Heart right ventricle (tissue), 16 donors: ENCODE data around the gene DHX36. TPM values are rescaled to one million over a fixed set of nuclear protein-coding genes. Genes with fewer than 3 reads are reported as not detected.

Source experiments
- ATAC-seq, 8 donors: fragments of 200-7000 bp; cut with Tn5 transposase; one replicate each; pipeline ENCODE4 v1.9.1; 2020; ENCODE audit warnings: mild to moderate bottlenecking in 8 of 8, moderate library complexity in 8 of 8, moderate number of reproducible peaks in 1 of 8
- DNase-seq, 2 donors: peaks; one replicate each; pipeline ENCODE4 v3.0.0-alpha.2; 2020
- H3K27ac ChIP-seq, 10 donors: fragments of 200-600 bp; sonication (generic) in 2 of 10; one replicate each; pipeline versions ENCODE4 v1.5.0 to v1.8.0; 2020 to 2022; ENCODE audit warnings: mild to moderate bottlenecking in 3 of 10
- H3K27me3 ChIP-seq, 7 donors: fragments of 200-600 bp; one replicate each; pipeline ENCODE4 v1.8.0; 2021 to 2022; ENCODE audit warnings: mild to moderate bottlenecking in 2 of 7
- H3K36me3 ChIP-seq, 9 donors: fragments of 200-600 bp; sonication (generic) in 1 of 9; one replicate each; pipeline versions ENCODE4 v1.5.0 to v1.8.0; 2020 to 2022; ENCODE audit warnings: mild to moderate bottlenecking in 2 of 9
- H3K4me1 ChIP-seq, 9 donors: fragments of 200-600 bp; sonication (generic) in 1 of 9; one replicate each; pipeline versions ENCODE4 v1.5.0 to v1.8.0; 2020 to 2022; ENCODE audit warnings: mild to moderate bottlenecking in 4 of 9
- H3K4me3 ChIP-seq, 10 donors: fragments of 200-600 bp; sonication (generic) in 2 of 10; one replicate each; pipeline versions ENCODE4 v1.5.0 to v1.8.0; 2020 to 2022; ENCODE audit warnings: mild to moderate bottlenecking in 7 of 10, moderate library complexity in 2 of 10
- H3K9me3 ChIP-seq, 11 donors: fragments of 200-600 bp in 10 of 11; sonication (generic) in 2 of 11; one replicate each; pipeline versions ENCODE4 v1.5.0 to v1.8.0; 2013 to 2022; ENCODE audit warnings: mild to moderate bottlenecking in 2 of 11, control low read depth in 1 of 11, moderate library complexity in 1 of 11
- WGBS, 2 donors: extraction: QIAGEN DNeasy Blood & Tissue Kit; methylation state at CpG; one replicate each; pipeline ENCODE4 v1.1.7; 2013; ENCODE audit warnings: inconsistent platforms in 1 of 2; 5-methylcytosine and 5-hydroxymethylcytosine counted together
- intact Hi-C, 10 donors: fragments of 100-400 bp; cut with DNase I; formaldehyde crosslinking; loops; one replicate each; pipeline versions ENCODE4 v1.11.1 to v1.14.2; 2022
- polyA plus RNA-seq, 2 donors: library from polyadenylated mRNA; stranded (reverse); fragments of 200-250 nt; gene quantifications; one replicate each; pipeline ENCODE4 v1.2.3, GENCODE V29; 2013
- total RNA-seq, 10 donors: library from RNA; stranded (reverse); fragmentation: NEBNext Ultra II Directional in 3 of 10; extraction: Animal tissue kit (Norgen Biotek cat#: 25700) in 3 of 10; gene quantifications; one replicate each; pipeline versions ENCODE4 v1.2.1 to v1.2.4, GENCODE V29; 2021 to 2023
- TF ChIP-seq, protein P1 (sequence below), 9 donors: fragments of 200-600 bp; sonication (generic) in 2 of 9; IDR thresholded peaks; one replicate each; pipeline versions ENCODE4 v1.5.0 to v1.8.0; 2021 to 2022; ENCODE audit warnings: antibody characterized with exemption in 9 of 9, mild to moderate bottlenecking in 5 of 9, moderate library complexity in 1 of 9
- donor health status: Arrhythmogenic right ventricular cardiomyopathy.
- donor health status: ischemic (EF 13 %, LVEDD 7.1; RV severe dilation, severe dysfunction).
- donor health status: healthy with polysubstance abuse.
- donor health status: DM: no; HTN: yes; CAD: no.
- donor health status: DM: no; HTN: no; CAD: no.
- donor health status: ischemic (EF 25% LVEDD 6.9; RV normal size, moderate dysfunction).
- donor health status: ischemic (EF 25% LVEDD 5.7; RV mildly dilated, moderate dysfunction).
- donor health status: healthy.
- donor health status: DM: yes; HTN: yes; CAD: no.
- donor health status: Ischemic cardiomyopathy.
- donor health status: ischemic (EF 35%, LVEDD 5.7; RV mildly dilated, moderate dysfunction).
- donor health status: nonischemic (EF 11% LVEDD 7.7; RV severe dilation, severe dysfunction).
- donor health status: DM: yes; HTN: yes; CAD: no.
- donor health status: PGD.
- donor health status: ischemic (EF 29% LVEDD 5.4; RV normal size, mild dysfunction).
- donor health status: nonischemic (EF 23%, LVEDD 6.1; RV moderate dilation, normal function).

The DHX36 gene
- total and polyA plus RNA-seq, 12 donors, result 22.3 to 51.2 (median 39.4) TPM

DNA sequence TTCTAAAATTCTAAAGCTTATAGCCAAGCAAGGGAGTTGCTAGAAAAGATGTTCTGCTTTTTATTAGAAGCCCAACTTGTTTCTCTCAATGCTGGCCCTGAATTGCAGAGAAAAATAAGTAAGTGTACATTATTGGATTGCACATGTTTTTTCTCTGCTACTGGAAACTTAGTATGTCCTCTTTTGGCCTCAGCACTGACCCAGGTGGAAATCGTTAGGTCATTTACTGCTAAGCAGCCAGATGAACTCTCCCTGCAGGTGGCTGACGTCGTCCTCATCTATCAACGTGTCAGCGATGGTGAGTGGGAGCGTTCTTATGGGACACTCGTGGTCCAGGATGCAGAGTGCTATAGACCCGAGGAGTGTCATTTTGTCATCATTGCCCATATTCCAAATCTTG, 69.8 kb downstream of the DHX36 start:
- ATAC-seq (no peak), DNase-seq (no peak)
- H3K4me1 ChIP-seq, result peaks cover 0 to 13% (median 4%) of the 10 kb centered on the region in 9 donors
- intact Hi-C loops, result loop anchor here in 9 of 10 donors (5.0 to 10.0 kb wide), 8 partner anchors 130 to 1230 kb away; partner anchors contain the start of gene ARHGEF26 (in 4 of the 9)
- no peak overlapping the region for H3K4me3 ChIP-seq
- H3K9me3 ChIP-seq, result peaks cover 0 to 4% (median 0%) of the 10 kb centered on the region in 11 donors
- H3K27ac ChIP-seq, result no peak overlapping the region
- TF ChIP-seq, protein P1, sequence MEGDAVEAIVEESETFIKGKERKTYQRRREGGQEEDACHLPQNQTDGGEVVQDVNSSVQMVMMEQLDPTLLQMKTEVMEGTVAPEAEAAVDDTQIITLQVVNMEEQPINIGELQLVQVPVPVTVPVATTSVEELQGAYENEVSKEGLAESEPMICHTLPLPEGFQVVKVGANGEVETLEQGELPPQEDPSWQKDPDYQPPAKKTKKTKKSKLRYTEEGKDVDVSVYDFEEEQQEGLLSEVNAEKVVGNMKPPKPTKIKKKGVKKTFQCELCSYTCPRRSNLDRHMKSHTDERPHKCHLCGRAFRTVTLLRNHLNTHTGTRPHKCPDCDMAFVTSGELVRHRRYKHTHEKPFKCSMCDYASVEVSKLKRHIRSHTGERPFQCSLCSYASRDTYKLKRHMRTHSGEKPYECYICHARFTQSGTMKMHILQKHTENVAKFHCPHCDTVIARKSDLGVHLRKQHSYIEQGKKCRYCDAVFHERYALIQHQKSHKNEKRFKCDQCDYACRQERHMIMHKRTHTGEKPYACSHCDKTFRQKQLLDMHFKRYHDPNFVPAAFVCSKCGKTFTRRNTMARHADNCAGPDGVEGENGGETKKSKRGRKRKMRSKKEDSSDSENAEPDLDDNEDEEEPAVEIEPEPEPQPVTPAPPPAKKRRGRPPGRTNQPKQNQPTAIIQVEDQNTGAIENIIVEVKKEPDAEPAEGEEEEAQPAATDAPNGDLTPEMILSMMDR (IDR thresholded peaks at IDR 0.05), result no peak
- no peaks in the 10 kb centered on the region for H3K27me3 ChIP-seq
- peaks cover 0 to 80% (median 14%) of the 10 kb centered on the region in 9 donors for H3K36me3 ChIP-seq
- 68 to 76% methylated on average over 8 of the region's 8 CpGs for WGBS, 2 donors

DNA sequence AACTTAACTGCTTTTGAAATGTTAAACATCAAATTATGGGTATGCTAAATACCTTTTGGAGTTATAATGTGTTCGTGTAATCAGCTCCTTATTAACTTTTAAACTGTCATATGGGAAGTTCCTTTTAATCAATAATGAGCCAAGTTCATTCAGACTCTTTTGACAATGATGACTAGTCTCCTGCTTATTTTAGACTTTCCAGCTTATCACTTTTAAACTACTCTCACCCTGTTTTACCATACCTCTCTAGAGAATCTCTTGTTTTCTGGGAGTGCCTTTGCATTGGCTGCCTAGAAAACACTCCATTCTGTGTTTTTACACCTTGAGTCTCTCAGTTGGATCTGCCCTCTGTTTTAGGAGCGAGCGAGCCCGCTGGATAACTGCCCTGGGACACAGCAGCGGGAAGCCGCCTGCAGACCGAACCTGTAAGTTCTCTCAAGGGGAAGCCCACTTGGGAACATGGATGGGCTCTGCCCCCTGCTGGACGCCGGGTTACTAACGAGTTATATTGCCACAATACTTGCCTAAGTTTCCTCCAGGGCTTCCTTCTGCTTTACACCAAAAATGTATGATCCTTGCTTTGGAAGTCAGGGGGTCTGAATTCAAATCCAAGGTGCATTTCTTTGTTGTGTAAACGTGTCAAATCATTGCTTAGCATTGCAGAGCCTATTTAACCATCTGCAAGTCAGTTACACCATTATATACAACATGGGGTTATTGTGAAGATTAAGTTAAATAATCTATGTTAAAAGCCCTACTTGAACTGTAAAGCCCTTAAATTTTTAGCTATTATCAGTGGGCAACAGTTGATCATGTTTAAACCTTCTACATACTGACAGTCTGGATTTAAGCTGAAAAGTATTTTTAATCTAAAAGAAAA, 71.3 kb downstream of the DHX36 start:
- peak overlapping the region in 2 of 10 donors; percentile 4 to 28 for H3K4me3 ChIP-seq
- 5 to 7% methylated on average over 11 of the region's 11 CpGs for WGBS, 2 donors

DNA sequence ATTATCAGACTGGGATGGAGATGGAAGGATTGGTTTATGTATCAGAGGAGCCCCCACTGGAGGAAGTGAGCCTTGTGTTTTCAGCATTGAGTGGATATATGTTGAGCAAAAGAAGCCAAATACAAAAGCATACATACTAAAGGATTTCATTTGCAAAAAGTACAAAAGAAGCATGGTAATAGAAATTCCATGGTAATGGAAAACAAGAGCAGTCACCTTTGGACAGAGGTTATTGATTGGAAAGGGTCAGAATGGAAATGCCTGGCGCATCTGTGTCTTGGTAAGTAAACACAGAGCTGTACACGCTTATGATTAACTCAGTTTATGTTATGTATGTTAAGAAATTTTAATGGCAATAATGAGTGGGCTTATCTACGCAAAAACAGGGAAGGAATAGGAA, 72.7 kb downstream of the DHX36 start:
- no peak overlapping the region for H3K27ac ChIP-seq

More for the DNA sequence above, 71.3 kb downstream of the DHX36 start:
- intact Hi-C loops, result loop anchor here in 9 of 10 donors (1.0 to 10.0 kb wide), 11 partner anchors 128 to 1228 kb away; partner anchors contain the start of gene ARHGEF26 (in 4 of the 9)
- peaks cover 0 to 68% (median 14%) of the 10 kb centered on the region in 9 donors for H3K36me3 ChIP-seq
- H3K9me3 ChIP-seq, result no peaks in the 10 kb centered on the region
- TF ChIP-seq, protein P1 (IDR thresholded peaks at IDR 0.05), result peak; percentile 83 to 98 (median 92)
- ATAC-seq, result peak; percentile 77 to 97 (median 94)
- H3K4me1 ChIP-seq, result peaks cover 0 to 13% (median 4%) of the 10 kb centered on the region in 9 donors
- peak; percentile 88 to 89 for DNase-seq
- H3K27ac ChIP-seq, result no peak overlapping the region
- no peaks in the 10 kb centered on the region for H3K27me3 ChIP-seq

DNA sequence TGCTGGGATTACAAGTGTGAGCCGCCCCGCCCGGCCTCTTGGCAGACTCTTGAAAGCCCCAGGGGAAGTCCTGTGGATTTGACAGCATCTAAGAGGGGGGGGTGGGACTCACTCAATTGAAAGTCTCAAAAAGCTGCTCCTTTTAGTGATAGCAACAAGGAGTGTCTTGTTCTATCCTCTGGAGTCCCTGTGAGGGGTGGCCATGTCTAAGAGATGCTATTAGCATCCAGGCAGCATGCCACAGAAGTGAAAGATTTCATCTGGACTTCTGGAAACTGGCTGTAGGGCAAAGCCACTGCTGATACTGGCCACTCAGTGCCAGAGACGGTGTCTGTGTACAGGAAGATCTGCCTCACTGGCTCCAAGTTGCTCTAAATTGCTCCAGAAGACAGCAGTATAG, 74.0 kb downstream of the DHX36 start:
- Histone ChIP-seq H3K27ac (no peak overlapping the region), H3K36me3 (peaks cover 0 to 43% (median 9%) of the 10 kb centered on the region in 9 donors), H3K4me3 (no peak overlapping the region), H3K4me1 (peaks cover 0 to 23% (median 4%) of the 10 kb centered on the region in 9 donors), H3K27me3 (no peaks in the 10 kb centered on the region), H3K9me3 (no peaks in the 10 kb centered on the region)
- WGBS, 2 donors, result 88 to 90% methylated on average over 4 of the region's 4 CpGs
- intact Hi-C loops, result loop anchor here in 9 of 10 donors (5.0 to 10.0 kb wide), 8 partner anchors 125 to 1225 kb away; partner anchors contain the start of gene ARHGEF26 (in 4 of the 9)
- ATAC-seq, result no peak
- TF ChIP-seq, protein P1 (IDR thresholded peaks at IDR 0.05), result no peak
- DNase-seq, result no peak

More for the DNA sequence above, 72.7 kb downstream of the DHX36 start:
- intact Hi-C loops, result loop anchor here in 9 of 10 donors (2.0 to 10.0 kb wide), 10 partner anchors 127 to 1227 kb away; partner anchors contain the start of gene ARHGEF26 (in 4 of the 9)
- DNase-seq, result no peak
- peaks cover 0 to 19% (median 4%) of the 10 kb centered on the region in 9 donors for H3K4me1 ChIP-seq
- H3K27me3 ChIP-seq, result no peaks in the 10 kb centered on the region
- H3K36me3 ChIP-seq, result peaks cover 0 to 55% (median 14%) of the 10 kb centered on the region in 9 donors
- H3K4me3 ChIP-seq, result no peak overlapping the region
- H3K9me3 ChIP-seq, result no peaks in the 10 kb centered on the region
- no peak for ATAC-seq
- 97 to 98% methylated on average over 3 of the region's 3 CpGs for WGBS, 2 donors
- TF ChIP-seq, protein P1 (IDR thresholded peaks at IDR 0.05), result no peak
